Keratinocyte (primary cell): Measurements from ENCODE around the gene B3GAT1. TPM values are rescaled to one million over a fixed set of nuclear protein-coding genes. Genes with fewer than 3 reads are reported as not detected.

Experiments used
- DNase-seq: peaks from one replicate; pipeline ENCODE4 v3.0.0-alpha.2; 2011; ENCODE audit warnings: low read depth, missing footprints, low spot score
- FAIRE-seq: peaks from 2 replicates; lab custom pipeline; 2011; peaks lifted over from hg19 to GRCh38; lab: Jason Lieb, UNC
- H2AFZ ChIP-seq: 2 replicates; pipeline ENCODE4 v1.6.0; 2012; ENCODE audit warnings: low read length, control low read depth, inconsistent platforms; ENCODE audit not compliant: control insufficient read depth
- H3K27ac ChIP-seq: 2 replicates; pipeline ENCODE4 v1.5.1; 2011; ENCODE audit warnings: low read length; ENCODE audit not compliant: control insufficient read depth, insufficient read depth
- H3K27me3 ChIP-seq: 3 replicates; pipeline ENCODE4 v1.6.0; 2011; ENCODE audit warnings: low read length; ENCODE audit not compliant: control insufficient read depth, insufficient read depth; ENCODE audit errors: extremely low read depth
- H3K36me3 ChIP-seq, 2 experiments: 2 replicates in 1 of 2; 3 replicates in 1 of 2; pipeline ENCODE4 v1.5.1; 2011; ENCODE audit warnings: low read length in 2 of 2, mild to moderate bottlenecking in 1 of 2; ENCODE audit not compliant: control insufficient read depth in 2 of 2, insufficient read depth in 2 of 2; ENCODE audit errors: extremely low read depth in 1 of 2
- H3K4me1 ChIP-seq: 3 replicates; pipeline ENCODE4 v1.5.1; 2011; ENCODE audit warnings: low read length; ENCODE audit not compliant: control insufficient read depth, insufficient read depth; ENCODE audit errors: extremely low read depth
- H3K4me2 ChIP-seq: 3 replicates; pipeline ENCODE4 v1.6.0; 2011; ENCODE audit warnings: low read depth, low read length; ENCODE audit not compliant: control insufficient read depth, insufficient read depth; ENCODE audit errors: extremely low read depth
- H3K4me3 ChIP-seq, 3 experiments: fragments of 200-600 bp in 1 of 3; sonication (generic) in 1 of 3; 2 replicates in 2 of 3; 3 replicates in 1 of 3; pipeline ENCODE4 v1.5.1; 2011 to 2016; ENCODE audit warnings: low read length in 3 of 3, mild to moderate bottlenecking in 3 of 3, control low read depth in 2 of 3, inconsistent platforms in 1 of 3, low read depth in 1 of 3, mixed read lengths in 1 of 3, mixed run types in 1 of 3, moderate library complexity in 1 of 3; ENCODE audit not compliant: control insufficient read depth in 2 of 3, insufficient read depth in 2 of 3; ENCODE audit errors: extremely low read depth in 1 of 3
- H3K79me2 ChIP-seq: 2 replicates; pipeline ENCODE4 v1.6.0; 2012; ENCODE audit warnings: low read length; ENCODE audit not compliant: control insufficient read depth, insufficient read depth
- H3K9ac ChIP-seq: 3 replicates; pipeline ENCODE4 v1.6.0; 2011; ENCODE audit warnings: low read length; ENCODE audit not compliant: control insufficient read depth, insufficient read depth; ENCODE audit errors: extremely low read depth
- H3K9me1 ChIP-seq: 3 replicates; pipeline ENCODE4 v1.6.0; 2011; ENCODE audit warnings: low read length; ENCODE audit not compliant: control insufficient read depth, insufficient read depth; ENCODE audit errors: extremely low read depth
- H3K9me3 ChIP-seq: 2 replicates; pipeline ENCODE4 v1.5.1; 2012; ENCODE audit warnings: low read depth, low read length; ENCODE audit not compliant: control insufficient read depth
- H4K20me1 ChIP-seq: 3 replicates; pipeline ENCODE4 v1.6.0; 2011; ENCODE audit warnings: low read length; ENCODE audit not compliant: control insufficient read depth, insufficient read depth; ENCODE audit errors: extremely low read depth
- EZH2 ChIP-seq: IDR thresholded peaks from one replicate; pipeline ENCODE4 v1.6.1; 2012; ENCODE audit warnings: inconsistent platforms, mild to moderate bottlenecking, low read length, moderate library complexity
- dilution Hi-C: fragments of 300-500 bp; cut with MboI; formaldehyde crosslinking; loops from one replicate; pipeline ENCODE4 v1.7.0; 2020; ENCODE audit warnings: low sequenced_read_pairs; ENCODE audit not compliant: extremely low pct_ligation_motif_present
- polyA plus RNA-seq, 5 experiments: library from polyadenylated mRNA; depleted of rRNA in 3 of 5; stranded (reverse) in 3 of 5; stranded (forward) in 1 of 5; unstranded in 1 of 5; fragments of >200 nt; gene quantifications; 1 replicate in 1 of 5; 2 replicates in 3 of 5; 3 replicates in 1 of 5; pipeline versions ENCODE4 v1.2.1 to v1.2.3, GENCODE V29; 2011 to 2012; ENCODE audit warnings: missing spikeins in 2 of 5, low read depth in 1 of 5, low replicate concordance in 1 of 5
- TF ChIP-seq, protein P1 (sequence below), 3 experiments: IDR thresholded peaks in 1 of 3; conservative IDR thresholded peaks in 1 of 3; optimal IDR thresholded peaks in 1 of 3; 2 replicates in 2 of 3; 3 replicates in 1 of 3; pipeline versions ENCODE3 to v1.5.1; 2011; ENCODE audit warnings: low read length in 3 of 3, mild to moderate bottlenecking in 3 of 3, moderate library complexity in 2 of 3, control low read depth in 1 of 3, inconsistent platforms in 1 of 3; ENCODE audit not compliant: insufficient read depth in 2 of 3; ENCODE audit errors: extremely low read depth in 1 of 3

Gene B3GAT1
- polyA plus RNA-seq, 1 donor (not counting 4 experiments of a cell fraction or from before 2014, with no cell fraction given): 0.04 TPM

DNA sequence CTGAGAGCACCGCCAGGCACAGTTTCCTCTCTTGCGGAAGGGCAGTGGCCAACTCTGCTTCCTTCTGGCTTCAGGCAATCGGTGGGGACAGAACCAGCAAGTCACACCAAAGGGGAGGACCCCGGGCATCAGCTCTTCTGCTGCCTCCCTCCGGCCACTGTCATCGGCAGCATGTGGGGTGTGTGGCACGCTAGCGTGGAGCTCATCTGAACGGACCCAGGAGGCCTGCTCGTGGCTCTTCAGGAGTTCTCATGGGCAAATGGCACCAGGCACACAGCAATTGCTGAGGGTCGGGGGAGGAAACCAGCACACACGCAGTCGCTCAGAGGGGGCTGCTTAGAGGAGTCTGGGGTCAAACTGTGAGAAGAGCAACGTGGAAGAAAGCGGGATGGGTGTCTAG lies 26.9 kb downstream of the B3GAT1 start:
- dilution Hi-C loops: no loop called here
- no peak for TF ChIP-seq EZH2
- TF ChIP-seq, protein P1, sequence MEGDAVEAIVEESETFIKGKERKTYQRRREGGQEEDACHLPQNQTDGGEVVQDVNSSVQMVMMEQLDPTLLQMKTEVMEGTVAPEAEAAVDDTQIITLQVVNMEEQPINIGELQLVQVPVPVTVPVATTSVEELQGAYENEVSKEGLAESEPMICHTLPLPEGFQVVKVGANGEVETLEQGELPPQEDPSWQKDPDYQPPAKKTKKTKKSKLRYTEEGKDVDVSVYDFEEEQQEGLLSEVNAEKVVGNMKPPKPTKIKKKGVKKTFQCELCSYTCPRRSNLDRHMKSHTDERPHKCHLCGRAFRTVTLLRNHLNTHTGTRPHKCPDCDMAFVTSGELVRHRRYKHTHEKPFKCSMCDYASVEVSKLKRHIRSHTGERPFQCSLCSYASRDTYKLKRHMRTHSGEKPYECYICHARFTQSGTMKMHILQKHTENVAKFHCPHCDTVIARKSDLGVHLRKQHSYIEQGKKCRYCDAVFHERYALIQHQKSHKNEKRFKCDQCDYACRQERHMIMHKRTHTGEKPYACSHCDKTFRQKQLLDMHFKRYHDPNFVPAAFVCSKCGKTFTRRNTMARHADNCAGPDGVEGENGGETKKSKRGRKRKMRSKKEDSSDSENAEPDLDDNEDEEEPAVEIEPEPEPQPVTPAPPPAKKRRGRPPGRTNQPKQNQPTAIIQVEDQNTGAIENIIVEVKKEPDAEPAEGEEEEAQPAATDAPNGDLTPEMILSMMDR (optimal IDR thresholded peaks at IDR 0.05 in 1 of 3, IDR thresholded peaks at IDR 0.05 in 1 of 3, conservative IDR thresholded peaks at IDR 0.05 in 1 of 3; ENCODE audit: extremely low read depth in 1 of 3, insufficient read depth in 2 of 3, low read length in 3 of 3): no peak
- Histone ChIP-seq H3K4me3 (no peak overlapping the region), H3K4me2 (no peak overlapping the region), H3K9me1 (no peaks in the 10 kb centered on the region), H2AFZ (no peak overlapping the region), H4K20me1 (no peaks in the 10 kb centered on the region), H3K9ac (no peak overlapping the region), H3K4me1 (no peaks in the 10 kb centered on the region), H3K27me3 (peaks cover 14% of the 10 kb centered on the region), H3K27ac (no peak overlapping the region), H3K9me3 (no peaks in the 10 kb centered on the region), H3K79me2 (no peaks in the 10 kb centered on the region), H3K36me3 (no peaks in the 10 kb centered on the region)
- FAIRE-seq: no peak
- DNase-seq: no peak

DNA sequence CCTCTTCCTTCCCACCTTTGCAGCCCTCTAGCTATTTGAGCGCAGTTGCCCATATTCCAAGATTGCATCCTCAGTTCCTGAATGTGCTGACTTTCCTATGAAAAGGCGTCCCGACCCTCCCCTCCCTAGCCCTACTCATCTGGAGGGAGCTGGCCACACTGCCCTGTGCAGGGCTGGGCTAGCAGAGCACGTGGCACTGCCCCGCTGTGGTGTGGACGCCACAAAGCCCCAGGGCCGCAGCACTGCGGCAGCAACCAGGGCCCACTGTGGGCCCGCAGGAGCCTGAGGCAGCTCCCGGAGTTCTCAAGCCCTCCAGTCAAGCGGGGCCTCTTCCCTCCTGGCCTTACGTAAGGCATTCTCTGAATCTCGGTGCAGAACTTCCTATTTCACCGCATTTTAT lies 27.6 kb downstream of the B3GAT1 start:
- Histone ChIP-seq H3K4me1 (no peaks in the 10 kb centered on the region), H3K9me1 (no peaks in the 10 kb centered on the region), H3K4me2 (no peak overlapping the region), H3K36me3 (no peaks in the 10 kb centered on the region), H3K27me3 (peaks cover 14% of the 10 kb centered on the region), H4K20me1 (no peaks in the 10 kb centered on the region), H2AFZ (no peak overlapping the region), H3K27ac (no peak overlapping the region), H3K4me3 (no peak overlapping the region), H3K79me2 (no peaks in the 10 kb centered on the region), H3K9ac (no peak overlapping the region), H3K9me3 (no peaks in the 10 kb centered on the region)
- no peak for TF ChIP-seq EZH2
- TF ChIP-seq, protein P1 (optimal IDR thresholded peaks at IDR 0.05 in 1 of 3, IDR thresholded peaks at IDR 0.05 in 1 of 3, conservative IDR thresholded peaks at IDR 0.05 in 1 of 3; ENCODE audit: extremely low read depth in 1 of 3, insufficient read depth in 2 of 3, low read length in 3 of 3): no peak
- dilution Hi-C loops: no loop called here
- FAIRE-seq (no peak), DNase-seq (no peak)
